Measurements from ENCODE around the gene RGS6.

Gene RGS6

DNA sequence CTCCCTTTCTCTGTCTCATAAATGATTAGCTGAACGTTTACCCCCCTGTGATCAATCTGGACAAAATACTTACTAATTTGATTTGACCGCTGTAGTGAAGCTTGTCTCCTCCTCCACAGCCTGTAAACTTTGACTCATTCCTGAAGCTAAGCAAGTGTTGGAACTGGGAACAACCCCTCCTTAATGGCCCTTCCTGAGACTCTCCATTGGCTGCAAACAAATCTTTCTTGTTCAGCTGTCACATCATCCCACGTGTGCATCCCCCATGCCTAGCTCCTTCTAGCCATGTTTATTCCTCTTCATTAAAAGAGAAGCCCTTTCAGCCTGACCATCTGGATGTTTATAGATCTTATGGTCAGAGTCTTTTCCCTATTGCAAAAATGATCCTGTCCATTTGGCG lies 281.2 kb downstream of the RGS6 start:
- no CpG with 5 or more reads among the region's 4 CpGs for WGBS (ENCODE audit: extremely low coverage, insufficient coverage, insufficient read length)
- H2BK120ac ChIP-seq (ENCODE audit: insufficient read depth, low read length, poor library complexity), result no peak overlapping the region
- no peak overlapping the region for H3K14ac ChIP-seq (ENCODE audit: low read length)

DNA sequence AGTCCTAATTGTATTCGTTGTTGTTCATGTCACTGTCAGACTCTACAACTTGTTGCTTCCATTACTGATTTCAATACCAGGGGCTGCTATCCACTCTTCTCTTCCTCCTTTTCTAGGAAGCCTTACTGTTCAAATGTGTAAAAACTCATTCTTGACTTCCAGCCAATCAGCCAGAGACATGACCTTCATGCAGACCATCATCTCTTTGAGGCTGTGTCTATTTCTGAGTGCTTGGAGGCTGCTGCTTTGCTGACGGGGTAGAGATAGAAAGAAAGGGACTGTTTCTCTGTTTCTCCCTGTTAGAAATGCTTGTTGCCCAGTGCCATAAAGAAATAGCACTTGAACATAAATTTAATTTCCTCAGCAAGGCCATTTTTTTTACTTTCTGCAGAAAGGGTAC lies 282.9 kb downstream of the RGS6 start:
- Histone ChIP-seq H3K4me2 (ENCODE audit: low read length) (no peak overlapping the region), H3K9ac (ENCODE audit: low read length) (no peak overlapping the region), H4K12ac (ENCODE audit: low read depth, low read length) (no peak overlapping the region), H2BK5ac (ENCODE audit: low read depth, low read length, poor library complexity) (no peak overlapping the region), H4K91ac (ENCODE audit: low read depth, low read length) (no peak overlapping the region), H3K23ac (ENCODE audit: low read length) (no peak overlapping the region), H3K14ac (ENCODE audit: low read length) (no peak overlapping the region), H4K8ac (ENCODE audit: low read depth, low read length) (no peak overlapping the region), H3K79me1 (ENCODE audit: low read length) (no peaks in the 10 kb centered on the region), H3K4ac (ENCODE audit: low read depth, low read length) (no peak overlapping the region), H3K27me3 (ENCODE audit: insufficient read depth, low read length) (no peaks in the 10 kb centered on the region), H3K4me3 (ENCODE audit: low read depth, low read length) (no peak overlapping the region), H3K9me3 (ENCODE audit: insufficient read depth, low read depth, low read length) (no peaks in the 10 kb centered on the region), H3K18ac (ENCODE audit: low read length) (no peak overlapping the region), H2BK120ac (ENCODE audit: insufficient read depth, low read length, poor library complexity) (no peak overlapping the region), H2BK12ac (ENCODE audit: low read length) (no peak overlapping the region), H2AK5ac (ENCODE audit: low read length) (no peak overlapping the region), H3K27ac (ENCODE audit: low read depth, low read length) (no peak overlapping the region), H3K36me3 (ENCODE audit: control insufficient read depth in 1 of 2, insufficient read depth in 2 of 2, low read length in 2 of 2) (no peaks in the 10 kb centered on the region), H2AFZ (ENCODE audit: insufficient read depth, low read length, poor library complexity) (no peak overlapping the region), H3K4me1 (ENCODE audit: control insufficient read depth in 1 of 2, insufficient read depth in 2 of 2, low read length in 2 of 2) (no peaks in the 10 kb centered on the region), H3K79me2 (ENCODE audit: control insufficient read depth, insufficient read depth, low read length, poor library complexity) (no peaks in the 10 kb centered on the region)
- no CpG with 5 or more reads among the region's 2 CpGs for WGBS (ENCODE audit: extremely low coverage, insufficient coverage, insufficient read length)
- no peak for DNase-seq

More for the DNA sequence above, 281.2 kb downstream of the RGS6 start:
- H2BK5ac ChIP-seq (ENCODE audit: low read depth, low read length, poor library complexity), result no peak overlapping the region
- H3K4ac ChIP-seq (ENCODE audit: low read depth, low read length), result no peak overlapping the region
- H3K27ac ChIP-seq (ENCODE audit: low read depth, low read length), result no peak overlapping the region
- H3K4me1 ChIP-seq (ENCODE audit: control insufficient read depth in 1 of 2, insufficient read depth in 2 of 2, low read length in 2 of 2), result no peaks in the 10 kb centered on the region
- H4K12ac ChIP-seq (ENCODE audit: low read depth, low read length), result no peak overlapping the region
- no peak overlapping the region for H2AFZ ChIP-seq (ENCODE audit: insufficient read depth, low read length, poor library complexity)
- H3K4me2 ChIP-seq (ENCODE audit: low read length), result no peak overlapping the region
- H2BK12ac ChIP-seq (ENCODE audit: low read length), result no peak overlapping the region
- H3K79me2 ChIP-seq (ENCODE audit: control insufficient read depth, insufficient read depth, low read length, poor library complexity), result no peaks in the 10 kb centered on the region
- H3K9ac ChIP-seq (ENCODE audit: low read length), result no peak overlapping the region
- no peaks in the 10 kb centered on the region for H3K27me3 ChIP-seq (ENCODE audit: insufficient read depth, low read length)
- no peak overlapping the region for H3K23ac ChIP-seq (ENCODE audit: low read length)
- H3K36me3 ChIP-seq (ENCODE audit: control insufficient read depth in 1 of 2, insufficient read depth in 2 of 2, low read length in 2 of 2), result no peaks in the 10 kb centered on the region
- no peak overlapping the region for H3K4me3 ChIP-seq (ENCODE audit: low read depth, low read length)
- no peaks in the 10 kb centered on the region for H3K9me3 ChIP-seq (ENCODE audit: insufficient read depth, low read depth, low read length)
- H3K18ac ChIP-seq (ENCODE audit: low read length), result no peak overlapping the region
- no peaks in the 10 kb centered on the region for H3K79me1 ChIP-seq (ENCODE audit: low read length)
- H4K91ac ChIP-seq (ENCODE audit: low read depth, low read length), result no peak overlapping the region
- no peak overlapping the region for H2AK5ac ChIP-seq (ENCODE audit: low read length)
- H4K8ac ChIP-seq (ENCODE audit: low read depth, low read length), result no peak overlapping the region
- no peak for DNase-seq

DNA sequence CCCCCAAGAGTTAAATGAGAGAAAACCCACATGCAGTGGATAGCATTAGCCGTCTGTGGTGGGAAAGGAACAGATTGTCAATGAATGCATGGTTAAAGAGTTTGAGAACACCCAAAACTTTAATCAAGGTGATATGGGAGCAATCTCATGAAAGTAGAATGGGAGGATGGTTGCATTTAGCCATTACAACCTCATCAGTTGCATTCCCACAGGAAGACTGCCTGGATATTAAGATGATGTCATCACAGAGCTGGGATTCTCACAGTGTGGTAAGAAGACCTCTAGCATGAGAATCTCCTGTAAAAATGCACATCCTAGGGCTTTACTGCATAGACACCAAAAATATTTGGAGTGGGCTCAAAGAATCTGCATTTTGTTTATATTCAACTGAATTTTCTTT lies 284.9 kb downstream of the RGS6 start:
- Histone ChIP-seq H3K36me3 (ENCODE audit: control insufficient read depth in 1 of 2, insufficient read depth in 2 of 2, low read length in 2 of 2) (no peaks in the 10 kb centered on the region), H3K27ac (ENCODE audit: low read depth, low read length) (no peak overlapping the region), H3K9ac (ENCODE audit: low read length) (no peak overlapping the region), H2AK5ac (ENCODE audit: low read length) (no peak overlapping the region), H3K4me2 (ENCODE audit: low read length) (no peak overlapping the region), H3K4me3 (ENCODE audit: low read depth, low read length) (no peak overlapping the region), H2BK5ac (ENCODE audit: low read depth, low read length, poor library complexity) (no peak overlapping the region), H2BK12ac (ENCODE audit: low read length) (no peak overlapping the region), H3K79me1 (ENCODE audit: low read length) (no peaks in the 10 kb centered on the region), H3K4me1 (ENCODE audit: control insufficient read depth in 1 of 2, insufficient read depth in 2 of 2, low read length in 2 of 2) (no peaks in the 10 kb centered on the region), H3K27me3 (ENCODE audit: insufficient read depth, low read length) (no peaks in the 10 kb centered on the region), H3K4ac (ENCODE audit: low read depth, low read length) (no peak overlapping the region), H4K91ac (ENCODE audit: low read depth, low read length) (no peak overlapping the region), H4K8ac (ENCODE audit: low read depth, low read length) (no peak overlapping the region), H4K12ac (ENCODE audit: low read depth, low read length) (no peak overlapping the region), H2BK120ac (ENCODE audit: insufficient read depth, low read length, poor library complexity) (no peak overlapping the region), H3K23ac (ENCODE audit: low read length) (no peak overlapping the region), H3K14ac (ENCODE audit: low read length) (no peak overlapping the region), H3K9me3 (ENCODE audit: insufficient read depth, low read depth, low read length) (no peaks in the 10 kb centered on the region), H2AFZ (ENCODE audit: insufficient read depth, low read length, poor library complexity) (no peak overlapping the region), H3K79me2 (ENCODE audit: control insufficient read depth, insufficient read depth, low read length, poor library complexity) (no peaks in the 10 kb centered on the region), H3K18ac (ENCODE audit: low read length) (no peak overlapping the region)
- no CpG with 5 or more reads among the region's 1 CpG for WGBS (ENCODE audit: extremely low coverage, insufficient coverage, insufficient read length)
- no peak for DNase-seq

DNA sequence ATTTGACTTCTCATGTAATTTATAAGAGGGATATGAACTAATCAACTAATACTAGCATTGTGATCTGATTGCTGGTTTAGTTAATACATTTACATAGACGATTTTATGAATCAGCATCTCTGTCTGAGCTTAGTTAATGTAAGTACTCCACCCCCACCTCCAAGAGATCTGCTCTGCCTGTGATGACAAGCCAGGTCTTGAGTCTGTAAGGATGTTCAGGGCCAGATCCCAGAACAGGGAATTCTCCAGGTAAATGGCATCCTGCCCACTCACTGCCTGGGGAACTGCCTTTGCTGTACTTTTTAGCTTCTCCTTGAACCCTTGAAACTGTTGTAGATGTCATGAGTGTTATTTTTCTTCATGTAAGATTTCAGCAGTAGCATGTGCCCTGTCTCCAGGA lies 289.8 kb downstream of the RGS6 start:
- H4K91ac ChIP-seq (ENCODE audit: low read depth, low read length), result no peak overlapping the region
- H3K14ac ChIP-seq (ENCODE audit: low read length), result no peak overlapping the region
- no peaks in the 10 kb centered on the region for H3K27me3 ChIP-seq (ENCODE audit: insufficient read depth, low read length)
- no peak overlapping the region for H2AFZ ChIP-seq (ENCODE audit: insufficient read depth, low read length, poor library complexity)
- H3K4me3 ChIP-seq (ENCODE audit: low read depth, low read length), result no peak overlapping the region
- no peak overlapping the region for H3K23ac ChIP-seq (ENCODE audit: low read length)
- no peak overlapping the region for H3K4me2 ChIP-seq (ENCODE audit: low read length)
- no peaks in the 10 kb centered on the region for H3K79me2 ChIP-seq (ENCODE audit: control insufficient read depth, insufficient read depth, low read length, poor library complexity)
- no peaks in the 10 kb centered on the region for H3K4me1 ChIP-seq (ENCODE audit: control insufficient read depth in 1 of 2, insufficient read depth in 2 of 2, low read length in 2 of 2)
- no peak overlapping the region for H2BK5ac ChIP-seq (ENCODE audit: low read depth, low read length, poor library complexity)
- H4K8ac ChIP-seq (ENCODE audit: low read depth, low read length), result no peak overlapping the region
- no peak overlapping the region for H3K27ac ChIP-seq (ENCODE audit: low read depth, low read length)
- no peak overlapping the region for H2BK12ac ChIP-seq (ENCODE audit: low read length)
- no peaks in the 10 kb centered on the region for H3K36me3 ChIP-seq (ENCODE audit: control insufficient read depth in 1 of 2, insufficient read depth in 2 of 2, low read length in 2 of 2)
- no peaks in the 10 kb centered on the region for H3K79me1 ChIP-seq (ENCODE audit: low read length)
- no CpG with 5 or more reads among the region's 1 CpG for WGBS (ENCODE audit: extremely low coverage, insufficient coverage, insufficient read length)
- no peaks in the 10 kb centered on the region for H3K9me3 ChIP-seq (ENCODE audit: insufficient read depth, low read depth, low read length)
- H2BK120ac ChIP-seq (ENCODE audit: insufficient read depth, low read length, poor library complexity), result no peak overlapping the region
- no peak for DNase-seq
- H3K4ac ChIP-seq (ENCODE audit: low read depth, low read length), result no peak overlapping the region
- no peak overlapping the region for H4K12ac ChIP-seq (ENCODE audit: low read depth, low read length)
- H2AK5ac ChIP-seq (ENCODE audit: low read length), result no peak overlapping the region
- H3K9ac ChIP-seq (ENCODE audit: low read length), result no peak overlapping the region
- no peak overlapping the region for H3K18ac ChIP-seq (ENCODE audit: low read length)
